Amygdala (tissue), 56 donors: ENCODE data around the gene RFC3.
"Not testable (repeated sequence)": the region's sequence is repeated elsewhere in the genome, so short reads cannot be mapped to it uniquely, and the experiment has no call there.

Experiments
- DNase-seq, 56 donors: peaks; one replicate each; lab custom pipeline; 2025; lab: John Stamatoyannopoulos, UW

RFC3 gene

DNA sequence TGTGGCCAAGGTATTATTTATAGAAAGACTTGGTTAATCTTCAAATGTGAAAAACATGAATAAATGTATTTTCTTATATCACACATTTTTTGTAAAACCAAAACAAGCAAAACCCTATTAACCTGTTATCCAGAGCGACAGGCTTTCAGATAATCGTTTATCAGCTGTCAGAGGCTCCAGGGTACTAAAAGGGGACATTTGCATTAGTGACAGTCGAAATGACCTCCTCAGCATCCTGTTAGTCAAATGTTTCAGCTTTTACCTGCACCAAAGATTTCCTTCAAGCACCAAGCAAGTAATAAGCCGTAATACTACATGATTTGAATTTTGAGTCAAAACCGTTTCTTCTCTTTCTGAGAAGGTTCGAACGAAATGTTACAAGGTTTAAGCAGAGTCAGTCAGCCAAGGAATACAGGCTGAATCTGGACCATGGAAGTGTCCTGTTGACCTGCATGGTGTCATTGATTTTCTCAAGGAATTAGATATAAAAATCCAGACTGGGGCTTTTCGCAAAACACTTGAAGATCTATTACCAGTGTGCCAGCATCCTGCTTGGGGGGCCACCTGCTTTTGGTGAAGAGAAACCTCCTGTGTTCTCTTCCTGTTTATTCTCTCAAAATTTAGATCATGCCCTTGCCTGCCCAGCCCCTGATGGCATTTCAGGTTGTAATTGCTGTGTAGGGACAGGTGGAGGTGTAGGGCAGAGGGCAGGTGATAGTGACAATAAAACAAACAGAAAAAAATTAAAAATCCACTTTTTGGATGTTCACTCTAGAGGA is 11.3 kb upstream of the RFC3 start:
- DNase-seq = no peak

DNA sequence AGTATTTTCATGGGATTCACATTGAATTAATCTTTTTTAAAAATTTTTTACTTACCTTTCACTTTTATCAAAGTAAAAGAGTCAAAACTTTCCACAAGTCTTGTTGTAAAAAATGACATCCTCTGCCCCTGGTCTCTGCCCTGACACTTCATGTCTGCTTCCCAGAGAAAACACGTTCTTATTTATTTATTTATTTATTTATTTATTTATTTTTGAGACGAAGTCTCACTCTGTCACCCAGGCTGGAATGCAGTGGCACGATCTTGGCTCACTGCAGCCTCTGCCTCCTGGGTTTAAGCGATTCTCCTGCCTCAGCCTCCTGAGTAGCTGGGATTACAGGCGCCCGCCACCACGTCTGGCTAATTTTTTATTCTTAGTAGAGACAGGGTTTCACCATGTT is 5.1 kb upstream of the RFC3 start:
- not testable (repeated sequence) for DNase-seq

DNA sequence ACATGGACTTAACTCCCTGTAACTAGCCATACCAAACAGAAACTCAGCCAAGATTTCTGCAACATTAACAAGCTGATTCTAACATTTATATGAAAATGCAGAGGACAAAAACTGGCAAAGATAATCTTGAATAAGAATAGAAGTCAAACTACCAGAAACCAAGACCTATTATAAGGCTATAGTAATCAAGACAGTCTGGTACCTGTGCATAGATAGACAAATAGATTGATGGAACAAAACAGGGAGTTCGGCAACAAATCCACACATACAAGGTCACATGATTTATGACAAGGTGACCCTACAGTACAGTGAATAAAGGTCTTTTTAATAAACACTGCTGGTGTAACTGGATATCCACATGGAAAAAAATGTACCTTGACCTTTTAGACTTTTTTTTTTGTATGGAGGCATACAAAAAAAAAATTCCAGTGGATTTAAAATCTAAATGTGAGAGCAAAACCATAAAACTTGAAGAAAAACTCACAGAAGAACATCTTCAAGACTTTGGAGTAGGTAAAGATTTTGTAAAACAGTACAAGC is 2.9 kb upstream of the RFC3 start:
- no peak for DNase-seq

DNA sequence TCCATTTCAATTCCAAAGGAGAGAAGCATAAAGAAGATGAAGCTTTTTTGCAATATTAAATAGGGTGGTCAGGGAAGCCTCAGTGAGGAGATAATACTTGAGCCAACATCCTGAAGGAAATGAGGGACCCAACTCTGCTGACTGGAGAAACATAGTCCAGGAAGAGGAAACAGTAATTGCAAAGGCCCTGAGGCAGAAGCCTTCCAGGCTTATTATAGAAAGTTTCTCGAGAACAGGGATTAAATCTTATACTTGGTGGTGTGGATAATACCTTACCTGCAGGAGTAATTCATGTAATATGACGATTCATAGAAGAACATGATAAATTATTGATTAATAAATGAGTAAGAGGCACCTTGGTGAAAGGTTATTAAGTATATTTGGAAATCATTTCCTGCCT is 1.0 kb upstream of the RFC3 start:
- no peak for DNase-seq

DNA sequence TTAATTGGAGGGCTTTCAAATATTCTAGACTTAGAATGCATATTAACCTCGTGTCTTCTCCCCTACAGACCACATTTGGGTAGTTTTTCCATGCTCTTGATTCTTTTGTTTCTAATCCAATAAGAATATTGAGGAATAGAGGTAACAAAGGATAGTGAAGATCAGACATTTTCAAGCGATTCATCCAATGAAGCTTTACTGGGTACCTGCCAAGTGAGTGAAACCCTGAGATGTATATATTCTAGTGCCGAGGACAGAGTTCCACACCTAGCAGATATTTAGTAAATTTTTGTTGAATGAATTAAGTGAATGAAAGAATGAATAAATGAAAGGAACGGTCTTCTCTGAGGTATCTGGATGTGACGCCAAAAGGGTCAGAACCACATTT is 442 bp upstream of the RFC3 start:
- DNase-seq = no peak

DNA sequence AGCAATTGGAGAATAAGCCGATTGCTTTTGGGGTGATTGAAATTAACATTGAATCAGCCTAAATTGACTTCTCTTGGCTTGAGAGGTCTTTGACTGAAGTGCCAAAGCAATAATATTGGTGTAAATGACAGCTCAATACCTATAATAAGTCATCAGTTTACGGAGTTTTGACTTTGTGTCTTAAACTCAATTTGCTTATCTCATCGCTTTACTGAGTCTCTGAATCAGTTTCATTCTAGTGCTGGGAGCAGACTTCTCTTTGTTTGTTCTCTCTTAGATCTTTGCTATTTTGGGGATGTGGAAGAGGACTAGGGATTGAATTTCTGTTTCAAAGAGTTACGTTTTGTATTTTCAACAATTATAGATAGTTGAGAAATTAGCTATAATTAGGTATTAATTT is 7.1 kb downstream of the RFC3 start:
- DNase-seq = no peak

DNA sequence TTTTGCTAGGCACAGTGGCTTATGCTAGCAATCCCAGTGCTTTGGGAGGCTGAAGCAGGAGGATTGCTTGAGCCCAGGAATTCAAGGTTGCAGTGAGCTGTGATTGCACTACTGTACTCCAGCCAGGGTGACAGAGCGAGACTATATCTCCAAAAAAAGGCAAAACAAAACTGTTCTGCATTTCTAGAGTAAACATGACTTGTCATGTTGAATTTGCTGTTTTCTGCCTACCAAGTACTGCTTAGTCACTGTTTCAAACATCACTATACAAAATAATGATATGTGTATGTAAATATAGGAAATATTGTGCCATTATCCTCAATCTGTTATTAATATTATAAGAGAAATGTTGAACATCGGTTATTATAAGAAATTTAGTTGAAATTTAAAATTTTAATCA is 9.2 kb downstream of the RFC3 start:
- DNase-seq = no peak

DNA sequence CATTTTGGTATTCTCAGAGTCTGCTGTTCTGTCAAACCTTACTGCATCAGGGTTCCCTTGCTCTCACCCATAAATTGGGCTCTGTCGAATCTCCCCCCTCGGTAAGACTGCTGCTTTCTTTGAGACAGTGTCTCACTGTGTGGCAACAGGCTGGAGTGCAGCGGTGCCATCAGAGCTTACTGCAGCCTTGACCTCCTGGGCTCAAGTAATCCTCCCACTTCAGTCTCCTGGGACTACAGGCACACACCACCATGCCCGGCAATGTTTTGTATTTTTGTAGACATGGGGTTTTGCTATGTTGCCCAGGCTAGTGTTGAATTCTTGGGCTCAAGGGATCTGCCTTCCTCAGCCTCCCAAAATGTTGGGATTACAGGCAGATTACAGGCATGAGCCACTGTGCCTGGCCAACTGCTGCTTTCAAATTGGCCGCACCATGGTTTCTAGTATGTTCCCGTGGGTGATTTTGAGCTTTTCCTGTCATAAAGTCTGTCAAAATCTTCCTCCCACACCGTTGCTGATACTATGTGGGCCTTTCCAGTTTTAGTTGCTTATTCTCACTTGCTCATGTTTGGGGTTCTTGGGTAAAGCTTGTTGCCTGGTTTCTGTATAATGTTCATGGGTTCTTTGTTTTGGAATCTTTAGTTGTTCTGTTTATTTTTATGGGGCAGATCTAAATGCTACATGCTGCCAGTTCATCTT is 10.6 kb downstream of the RFC3 start:
- peak in 4 of 56 donors; percentile 1 to 26 (median 7) for DNase-seq

DNA sequence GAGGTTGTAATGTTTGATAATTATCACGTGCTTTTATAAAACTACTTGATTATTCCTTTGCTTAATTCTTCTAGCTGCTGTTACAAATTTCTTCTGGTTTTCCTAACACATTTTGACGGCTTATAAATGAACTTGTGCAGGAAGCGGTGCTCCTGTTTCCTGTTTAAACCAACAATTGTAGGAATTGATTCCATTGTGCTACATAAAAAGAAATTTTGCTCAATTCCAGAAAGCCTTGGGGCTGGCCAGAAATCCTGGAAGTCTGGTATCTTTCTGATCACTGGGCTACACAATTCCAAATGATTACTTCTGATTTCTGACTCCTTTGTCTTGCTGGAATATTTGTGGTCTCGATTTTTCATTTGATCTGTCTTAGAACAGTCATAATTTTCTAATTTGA is 14.9 kb downstream of the RFC3 start:
- DNase-seq = no peak

DNA sequence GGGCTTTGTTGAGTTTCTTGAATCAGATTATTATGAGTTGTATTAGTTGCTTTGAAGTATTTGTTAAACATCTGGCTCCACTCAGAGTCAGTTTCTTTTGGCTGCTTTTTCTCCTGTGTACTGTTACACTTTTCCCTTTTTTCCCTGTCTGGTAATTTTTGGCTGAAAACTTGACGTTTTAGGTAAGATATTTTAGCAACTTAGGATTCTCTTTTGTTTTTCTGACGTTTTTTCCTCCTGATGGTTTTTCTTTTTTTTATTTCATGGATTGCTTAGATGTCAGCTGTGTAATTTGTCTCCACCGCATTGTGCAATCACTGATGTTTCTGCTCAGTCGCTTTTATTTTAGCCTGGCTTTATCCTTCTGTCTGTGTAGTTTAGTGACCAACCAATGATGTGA is 20.7 kb downstream of the RFC3 start:
- DNase-seq = no peak

DNA sequence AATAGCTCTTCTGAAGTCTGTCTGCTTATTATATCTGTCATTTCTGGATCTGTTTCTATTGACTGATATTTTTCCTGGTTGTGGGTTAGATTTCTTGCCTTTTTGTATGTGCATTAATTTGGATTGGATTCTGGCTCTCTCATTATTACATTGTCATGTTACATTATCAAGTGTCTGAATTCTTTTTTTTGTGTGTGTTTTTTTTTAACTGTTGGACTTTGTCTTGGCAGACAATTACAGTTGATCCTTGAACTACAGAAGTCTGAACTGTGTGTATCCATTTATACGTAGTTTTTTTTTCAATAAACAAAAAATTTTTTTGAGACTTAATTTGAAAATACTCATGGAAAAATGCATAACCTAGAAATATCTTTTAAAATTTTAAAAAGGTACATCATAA is 22.5 kb downstream of the RFC3 start:
- DNase-seq = no peak

DNA sequence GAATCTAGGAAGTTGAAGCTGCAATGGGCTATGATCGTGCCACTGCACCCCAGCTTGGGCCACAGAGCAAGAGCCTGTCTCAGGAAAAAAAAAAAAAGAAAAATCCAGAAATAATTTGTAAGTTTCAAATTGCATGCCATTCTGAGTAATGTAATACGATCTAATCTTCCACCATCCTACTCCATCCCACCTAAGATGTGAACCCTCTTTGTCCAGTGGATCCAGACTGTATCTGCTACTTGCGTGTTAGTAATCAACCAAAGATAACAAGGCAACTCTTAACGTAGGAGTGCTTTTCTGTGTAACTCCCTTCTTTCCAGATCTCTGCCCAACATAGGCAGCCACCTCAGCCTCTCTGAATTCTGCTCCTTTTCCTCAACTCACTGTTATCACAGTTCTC is 24.3 kb downstream of the RFC3 start:
- DNase-seq = no peak

DNA sequence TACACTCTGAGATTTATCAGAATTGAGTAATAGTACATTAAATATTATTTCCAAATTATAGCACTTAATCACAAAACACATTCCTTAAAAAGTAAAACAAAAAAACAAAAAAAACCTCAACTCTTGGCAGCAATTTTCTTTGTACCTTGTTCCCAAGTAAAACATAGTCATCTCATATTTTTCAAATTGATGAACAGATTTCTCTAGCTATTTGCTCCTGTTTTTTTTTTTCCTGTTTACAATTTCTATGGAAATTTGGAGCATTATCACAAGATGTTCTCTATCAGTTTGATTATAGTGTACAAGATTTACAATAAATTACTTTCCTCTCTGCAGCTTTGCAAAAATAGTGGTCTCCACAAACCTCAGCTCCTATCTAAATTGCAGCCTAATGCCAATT is 25.0 kb downstream of the RFC3 start:
- peak in 1 of 56 donors; percentile 22 for DNase-seq

DNA sequence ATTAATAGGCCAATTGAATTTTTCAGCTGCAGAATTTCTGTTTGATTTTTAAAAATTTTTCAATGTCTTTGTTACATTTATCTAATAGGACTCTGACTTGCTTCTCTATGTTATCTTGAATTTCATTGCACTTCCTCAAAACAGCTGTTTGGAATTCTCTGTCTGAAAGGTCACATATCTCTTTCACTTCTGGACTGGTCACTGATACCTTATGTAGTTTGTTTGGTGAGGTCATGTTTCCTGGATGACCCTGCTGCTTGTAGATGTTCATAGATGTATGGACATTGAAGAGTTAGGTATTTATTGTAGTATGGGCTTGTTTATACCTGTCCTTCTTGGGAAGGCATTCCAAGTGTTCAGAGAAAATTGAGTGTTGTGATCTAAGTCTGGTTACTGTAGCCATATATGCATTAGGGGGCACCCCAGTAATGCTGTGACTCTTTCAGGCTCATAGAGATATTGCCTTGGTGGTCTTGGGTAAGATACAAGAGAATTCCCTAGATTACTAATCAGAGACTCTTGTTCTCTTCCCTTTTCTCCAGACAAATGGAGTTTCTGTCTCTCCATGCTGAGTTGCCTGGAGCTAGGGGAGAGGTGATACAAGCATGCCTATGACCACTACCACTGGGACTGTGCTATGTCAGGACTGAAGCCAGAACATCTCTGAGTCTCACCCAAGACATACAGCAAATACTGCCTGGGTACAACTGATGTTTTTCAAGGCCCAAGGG is 27.8 kb downstream of the RFC3 start:
- no peak for DNase-seq

DNA sequence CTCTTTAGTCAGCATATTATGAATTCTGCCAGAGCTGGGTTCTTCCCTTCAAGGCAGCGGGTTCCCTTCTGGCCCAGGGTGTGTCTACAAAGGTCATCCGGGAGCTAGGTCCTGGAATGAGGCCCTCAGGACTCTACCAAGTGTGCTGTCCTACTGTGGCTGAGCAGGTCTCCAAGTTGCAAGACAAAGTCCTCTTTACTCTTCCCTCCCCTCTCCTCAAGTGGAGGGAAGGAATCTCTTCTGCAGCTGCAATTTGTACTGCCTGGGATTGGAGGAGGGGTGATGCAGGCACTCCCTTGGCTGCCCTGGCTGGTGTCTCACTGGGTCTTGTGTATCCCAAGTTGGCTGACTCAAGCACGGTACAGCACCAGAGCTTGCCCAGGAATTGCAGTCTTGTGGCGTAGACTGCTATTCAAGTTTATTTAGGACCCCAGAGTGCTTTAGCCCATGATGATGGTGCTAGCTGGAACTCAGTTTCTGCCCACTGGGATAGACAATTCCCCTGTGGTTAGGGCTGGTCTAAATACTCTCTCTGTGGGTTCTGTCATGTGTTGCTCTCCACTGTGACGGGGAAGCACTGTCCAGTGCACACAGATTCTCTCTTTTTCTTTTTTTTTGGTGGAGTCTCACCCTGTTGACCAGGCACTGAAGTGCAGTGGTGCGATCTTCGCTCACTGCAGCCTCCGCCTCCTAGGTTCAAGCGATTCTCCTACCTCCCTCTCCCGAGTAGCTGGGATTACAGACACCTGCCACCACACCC is 28.5 kb downstream of the RFC3 start:
- DNase-seq = no peak

DNA sequence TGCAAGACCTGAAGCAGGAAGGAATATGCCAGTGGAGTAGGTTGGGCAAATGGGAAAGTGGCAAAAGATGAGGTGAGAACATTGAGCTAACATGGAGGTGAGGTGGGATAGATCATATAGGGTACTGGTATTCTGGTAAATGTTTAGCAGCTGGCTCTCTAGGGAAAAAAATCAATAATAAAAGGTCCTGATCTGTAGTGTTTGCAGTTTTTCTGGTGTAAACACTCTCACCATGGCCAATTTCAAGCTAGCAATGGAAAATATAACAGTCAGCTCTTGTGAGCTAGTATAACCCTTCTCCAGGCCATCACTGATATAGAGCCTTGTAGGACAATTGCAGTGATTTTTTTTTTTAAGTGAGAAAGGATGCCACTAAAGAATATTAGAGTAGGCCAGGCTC is 31.3 kb downstream of the RFC3 start:
- no peak for DNase-seq

DNA sequence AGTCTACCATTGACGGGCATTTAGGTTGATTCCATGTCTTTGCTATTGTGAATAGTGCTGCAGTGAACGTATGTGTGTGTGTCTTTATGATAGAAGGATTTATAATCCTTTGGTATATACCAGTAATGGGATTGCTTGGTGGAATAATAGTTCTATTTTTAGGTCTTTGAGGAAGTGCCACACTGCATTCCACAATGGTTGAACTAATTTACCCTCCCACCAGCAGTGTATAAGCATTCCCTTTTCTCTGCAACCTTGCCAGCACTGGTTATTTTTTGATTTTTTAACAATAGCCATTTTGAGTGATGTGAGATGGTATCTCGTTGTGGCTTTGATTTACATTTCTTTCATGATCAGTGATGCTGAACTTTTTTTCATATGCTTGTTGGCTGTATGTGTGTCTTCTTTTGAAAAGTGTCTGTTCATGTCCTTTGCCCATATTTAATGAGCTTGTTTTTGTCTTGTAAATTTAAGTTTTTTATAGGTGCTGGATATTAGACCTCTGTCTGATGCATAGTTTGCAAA is 37.5 kb downstream of the RFC3 start:
- DNase-seq = no peak

DNA sequence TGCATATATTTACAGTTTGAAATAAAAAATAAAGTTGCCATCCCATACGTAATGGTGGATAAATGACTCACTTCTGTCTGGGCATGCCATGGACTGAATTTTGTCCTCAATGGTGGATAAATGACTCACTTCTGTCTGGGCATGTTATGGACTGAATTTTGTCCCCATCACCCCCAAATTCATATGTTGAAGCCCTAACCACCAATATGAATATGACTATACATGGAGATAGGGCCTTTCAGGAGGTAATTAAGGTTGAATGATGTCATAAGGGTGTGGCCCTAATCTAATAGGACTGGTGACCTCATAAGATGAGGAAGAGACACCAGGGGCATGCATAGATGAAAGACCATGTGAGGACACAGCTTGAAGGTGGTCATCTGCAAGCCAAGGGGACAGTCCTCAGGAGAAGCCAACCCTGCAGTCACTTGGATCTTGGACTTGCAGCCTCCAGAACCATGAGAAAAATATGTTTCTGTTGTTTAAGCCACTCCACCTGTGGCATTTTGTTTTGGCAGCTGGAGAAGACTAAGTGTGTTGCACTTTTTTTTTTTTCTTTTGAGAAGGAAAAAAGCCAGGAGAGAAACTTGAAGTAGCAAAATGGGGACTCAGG is 41.8 kb downstream of the RFC3 start:
- no peak for DNase-seq

DNA sequence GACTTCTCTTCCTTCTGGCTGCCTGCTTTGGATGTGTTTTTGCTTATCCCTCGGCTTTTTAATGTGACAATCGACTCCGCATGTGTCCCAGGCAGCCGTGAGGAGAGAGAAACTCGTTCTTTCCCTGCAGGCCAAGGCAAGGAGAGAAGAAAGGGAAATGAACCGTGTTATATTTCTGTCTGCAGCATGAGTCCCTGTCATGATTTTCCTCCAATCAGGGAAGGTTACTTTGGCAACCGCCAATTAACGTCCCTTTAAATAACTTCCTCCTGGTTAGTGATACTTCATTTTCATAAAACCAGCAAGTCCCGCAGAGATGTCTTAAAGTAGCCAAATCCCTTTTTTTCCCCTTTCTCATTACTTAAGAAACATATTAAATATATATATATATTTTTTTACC is 42.6 kb downstream of the RFC3 start:
- DNase-seq = no peak

DNA sequence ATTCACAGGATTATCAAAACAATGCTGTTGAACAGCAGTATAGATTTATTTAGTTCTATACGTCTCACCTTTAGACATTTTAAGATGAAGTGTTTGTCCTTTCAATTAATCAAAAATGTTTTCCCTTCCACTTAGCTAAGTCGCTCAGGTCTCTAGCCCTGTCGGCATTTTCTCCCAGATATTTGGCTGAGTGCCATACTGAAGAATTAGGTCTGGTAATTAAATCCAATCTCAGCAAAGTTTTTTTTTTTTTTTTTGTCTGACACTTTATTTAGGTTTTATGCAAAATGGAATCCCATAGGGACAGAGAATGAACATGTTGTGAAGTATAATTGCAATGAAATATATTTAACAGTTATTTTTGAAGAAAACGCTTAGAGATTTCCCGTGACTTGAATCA is 44.1 kb downstream of the RFC3 start:
- DNase-seq = no peak
